Inferior parietal cortex (tissue), 1 donor: ENCODE data around the gene ZNF774.
"Not testable (repeated sequence)": the region's sequence is repeated elsewhere in the genome, so short reads cannot be mapped to it uniquely, and the experiment has no call there.

Experiments
- DNase-seq: peaks from one replicate; pipeline ENCODE4 v3.0.0-alpha.2; 2016; ENCODE audit errors: extremely low spot score

ZNF774 gene

GRCh38 chr15:90352107-90352893, at the start of gene ZNF774:
Gene ZNF774 (plus strand): TSS chr15:90352284. CDS start chr15:90354661, 2,377 bp downstream.
- DNase-seq, result peak; percentile 99

GRCh38 chr15:90305355-90305754, 46.7 kb upstream of the ZNF774 start:
- not testable (repeated sequence) for DNase-seq

GRCh38 chr15:90305932-90306331, 46.2 kb upstream of the ZNF774 start:
- no peak for DNase-seq

- no peak for DNase-seq
Measured at GRCh38 chr15:90306560-90306959, 45.5 kb upstream of the ZNF774 start.

- DNase-seq, result no peak
Measured at GRCh38 chr15:90307661-90308060, 44.4 kb upstream of the ZNF774 start.

GRCh38 chr15:90309020-90309419, 43.1 kb upstream of the ZNF774 start:
- no peak for DNase-seq

- DNase-seq, result no peak
Measured at GRCh38 chr15:90315278-90315982, 36.7 kb upstream of the ZNF774 start.

- DNase-seq, result no peak
Measured at GRCh38 chr15:90316139-90316538, 35.9 kb upstream of the ZNF774 start.

GRCh38 chr15:90318591-90318990, 33.5 kb upstream of the ZNF774 start:
- DNase-seq, result no peak

- DNase-seq, result peak; percentile 90
Measured at GRCh38 chr15:90320062-90320884, 31.8 kb upstream of the ZNF774 start.

- no peak for DNase-seq
Measured at GRCh38 chr15:90320885-90321278, 31.2 kb upstream of the ZNF774 start.

GRCh38 chr15:90322538-90322937, 29.5 kb upstream of the ZNF774 start:
- no peak for DNase-seq

- no peak for DNase-seq
Measured at GRCh38 chr15:90325726-90326125, 26.4 kb upstream of the ZNF774 start.

GRCh38 chr15:90326441-90326840, 25.6 kb upstream of the ZNF774 start:
- no peak for DNase-seq

- DNase-seq, result no peak
Measured at GRCh38 chr15:90327311-90327710, 24.8 kb upstream of the ZNF774 start.

GRCh38 chr15:90334304-90334731, 17.8 kb upstream of the ZNF774 start:
- no peak for DNase-seq

GRCh38 chr15:90336705-90337141, 15.4 kb upstream of the ZNF774 start:
- DNase-seq, result no peak

- no peak for DNase-seq
Measured at GRCh38 chr15:90337256-90337655, 14.8 kb upstream of the ZNF774 start.

- no peak for DNase-seq
Measured at GRCh38 chr15:90338532-90338931, 13.6 kb upstream of the ZNF774 start.

- DNase-seq, result no peak
Measured at GRCh38 chr15:90340345-90340744, 11.7 kb upstream of the ZNF774 start.

GRCh38 chr15:90343302-90343790, 8.7 kb upstream of the ZNF774 start:
- no peak for DNase-seq

- no peak for DNase-seq
Measured at GRCh38 chr15:90344662-90345061, 7.4 kb upstream of the ZNF774 start.
